HG03196 (cell line): Measurements from ENCODE around the gene CLCN7.

Experiments used
- ATAC-seq: cut with Tn5 transposase; IDR thresholded peaks from one replicate; pipeline ENCODE4 v1.9.1; 2021; ENCODE audit not compliant: unreplicated experiment

CLCN7 gene

DNA sequence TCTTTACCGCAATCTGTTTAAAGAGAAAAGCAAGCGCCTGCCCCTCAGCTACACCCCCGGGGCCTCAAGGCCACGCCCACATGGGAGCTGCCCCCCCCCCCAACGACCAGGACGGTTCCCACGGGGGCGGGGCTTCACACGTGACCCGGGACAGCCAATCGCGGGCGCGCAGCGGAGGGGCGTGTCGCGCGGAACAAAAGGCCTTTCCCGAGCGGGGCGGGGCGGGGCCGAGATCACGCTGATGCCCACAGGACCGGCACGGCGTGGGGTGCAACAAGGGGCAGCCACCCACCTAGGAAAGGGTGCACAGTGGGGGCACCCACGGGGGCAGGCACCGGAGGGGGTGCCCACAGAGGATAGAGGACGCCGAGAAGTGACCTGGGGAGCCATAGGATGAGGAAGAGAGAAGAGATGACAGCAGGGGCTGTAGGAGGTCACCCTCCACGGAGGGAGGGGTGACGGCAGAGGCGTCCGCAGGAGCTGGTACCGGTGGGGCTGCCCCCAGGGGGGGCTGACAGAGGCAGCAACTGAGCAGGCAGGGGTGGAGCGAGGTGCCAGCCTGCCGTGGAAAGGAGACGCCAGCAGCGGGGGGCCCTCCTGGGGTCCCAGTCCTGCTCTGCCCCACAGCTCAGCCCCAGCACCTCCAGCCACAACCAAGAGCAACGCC, 66.5 kb downstream of the CLCN7 start:
- ATAC-seq, result no peak

DNA sequence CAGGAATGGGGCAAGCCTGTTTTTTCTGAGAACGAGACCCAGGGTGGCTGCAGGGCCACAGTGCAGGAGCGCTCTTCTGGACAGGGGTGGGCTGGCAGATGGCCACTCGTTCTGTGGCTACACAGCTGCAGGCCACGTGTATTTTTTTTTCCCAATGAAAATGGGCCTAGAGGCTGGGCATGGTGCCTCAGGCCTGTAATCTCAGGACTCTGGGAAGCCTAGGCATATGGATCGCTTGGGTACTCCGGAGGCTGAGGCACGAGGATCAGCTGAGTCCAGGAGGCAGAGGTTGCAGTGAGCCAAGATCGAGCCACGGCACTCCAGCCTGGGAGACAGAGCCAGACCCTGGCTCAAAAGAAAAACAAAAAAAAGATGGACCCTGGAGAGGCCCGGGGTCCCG, 67.1 kb downstream of the CLCN7 start:
- no peak for ATAC-seq

DNA sequence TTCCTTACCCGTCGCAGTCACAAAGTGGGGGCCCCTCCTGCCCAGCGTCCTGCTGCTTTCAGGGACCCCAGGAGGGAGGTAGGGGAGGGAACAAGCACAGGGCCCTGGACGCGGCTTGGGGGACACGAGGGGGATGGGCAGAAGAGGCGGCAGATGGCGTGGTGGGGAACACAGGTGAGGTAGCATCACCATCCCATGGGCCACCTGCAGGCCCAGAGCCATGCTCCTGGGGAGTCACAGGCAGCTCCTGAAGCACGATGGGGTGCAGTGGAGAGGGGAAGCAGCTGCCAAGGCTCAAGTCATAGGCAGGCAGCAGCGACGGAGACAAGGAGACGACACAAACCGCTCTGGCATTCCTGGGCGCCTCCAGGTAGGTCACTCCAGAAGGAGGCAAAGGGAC, 71.1 kb downstream of the CLCN7 start:
- ATAC-seq, result no peak

DNA sequence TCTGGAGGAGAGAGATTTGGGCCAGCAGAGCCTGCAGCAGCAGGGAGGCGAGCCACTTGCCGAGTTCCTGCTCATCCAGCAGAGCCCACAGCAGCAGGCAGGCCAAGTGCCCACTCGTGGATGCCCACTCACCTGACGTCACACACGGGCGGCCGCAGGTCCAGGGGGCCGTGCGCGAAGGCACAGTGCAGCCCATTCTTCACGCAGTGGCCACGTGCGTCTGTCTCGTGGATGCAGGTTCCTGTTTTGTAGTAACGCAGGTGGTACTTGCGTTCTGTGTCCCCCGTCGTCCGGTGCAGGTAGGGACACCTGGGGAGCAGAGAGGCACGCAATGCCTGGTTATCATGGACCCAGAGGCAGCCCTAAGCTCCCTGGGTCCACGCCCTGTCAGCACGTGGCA, 71.8 kb downstream of the CLCN7 start:
- no peak for ATAC-seq

DNA sequence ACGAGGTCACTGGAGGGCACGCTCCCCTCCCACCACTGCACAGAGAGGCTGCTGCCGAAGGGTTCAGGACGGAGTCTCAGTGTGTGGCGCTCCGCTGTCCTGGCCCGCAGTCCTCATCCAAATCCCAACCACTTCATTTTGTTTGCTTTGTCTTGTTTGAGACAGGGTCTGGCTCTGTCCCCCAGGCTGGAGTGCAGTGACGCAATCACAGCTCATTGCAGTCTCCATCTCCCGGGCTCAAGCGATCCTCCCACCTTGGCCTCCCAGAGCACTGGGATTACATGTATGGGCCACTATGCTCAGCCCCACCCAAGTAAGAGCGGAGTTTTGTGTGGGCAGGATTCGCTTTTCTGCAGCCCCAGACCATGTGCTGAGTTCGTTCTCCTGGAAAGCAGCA, 73.1 kb downstream of the CLCN7 start:
- ATAC-seq, result no peak

DNA sequence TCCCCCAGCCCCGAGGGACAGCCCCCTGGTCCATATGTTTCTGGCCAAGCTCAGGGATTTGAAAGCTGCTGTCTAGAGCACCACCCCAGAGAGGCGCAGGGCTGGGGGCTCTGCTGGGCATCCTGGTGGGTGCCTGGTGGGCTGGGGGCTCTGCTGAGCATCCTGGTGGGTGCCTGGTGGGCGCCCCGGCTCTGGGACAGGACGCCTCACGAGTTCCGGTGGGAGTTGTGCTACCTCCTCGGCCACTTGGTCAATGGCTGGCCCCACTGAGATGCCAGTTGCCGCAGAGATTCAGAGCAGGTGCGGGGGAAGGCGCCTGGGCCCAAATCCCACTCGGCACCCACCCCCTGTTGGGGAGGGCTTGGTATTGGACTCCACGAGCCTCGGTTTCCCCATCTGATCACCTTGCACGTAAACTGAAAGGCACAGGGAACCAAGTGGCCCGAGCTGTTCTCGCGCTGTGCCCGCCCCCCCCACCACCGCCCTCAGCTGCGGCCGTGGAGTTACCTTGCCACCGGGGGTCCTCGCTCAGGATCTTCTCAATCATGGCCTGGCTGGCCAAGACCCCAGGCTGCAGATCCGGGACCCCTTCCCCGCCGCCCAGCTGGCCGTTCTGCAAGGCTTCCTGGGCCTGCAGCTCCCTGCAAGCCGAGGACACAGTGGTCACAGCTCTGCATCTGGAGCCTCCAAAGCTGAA, 73.6 kb downstream of the CLCN7 start:
- no peak for ATAC-seq

DNA sequence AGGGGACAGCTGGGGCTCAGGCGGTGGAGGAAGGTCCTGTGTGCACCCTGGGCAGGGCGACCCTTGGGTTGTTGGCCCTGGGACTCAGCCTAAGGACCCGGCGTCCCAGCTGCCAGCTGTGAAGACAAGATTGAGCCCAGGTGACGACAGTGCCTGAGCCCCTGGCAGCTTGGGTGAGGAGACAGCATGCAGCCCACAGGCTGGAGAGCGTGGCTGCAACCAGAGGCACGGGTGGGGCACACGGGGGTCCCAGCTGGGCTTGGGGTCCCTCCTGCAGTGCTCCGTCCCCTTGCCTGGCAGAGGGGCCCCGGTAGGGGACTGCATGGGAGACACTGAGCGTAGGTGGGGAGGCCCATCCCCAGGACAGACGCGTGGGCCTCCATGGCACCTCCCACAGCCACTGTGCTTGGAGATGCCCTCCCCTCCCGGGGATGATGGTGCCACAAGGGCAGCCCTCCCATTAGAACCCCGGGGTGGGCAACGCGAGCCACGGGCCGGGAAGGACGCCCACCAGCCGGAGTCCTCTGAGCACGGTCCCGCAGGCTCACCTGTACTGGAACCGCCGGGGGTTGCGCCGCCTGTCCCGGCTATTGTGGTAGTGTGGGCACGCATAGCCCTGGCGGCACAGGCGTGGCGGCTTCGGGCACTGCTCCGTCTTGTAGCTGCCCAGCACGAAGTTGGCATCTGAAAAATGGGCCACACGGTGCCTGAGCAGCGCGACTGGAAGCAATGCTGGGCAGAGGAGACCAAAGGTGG, 75.8 kb downstream of the CLCN7 start:
- no peak for ATAC-seq

DNA sequence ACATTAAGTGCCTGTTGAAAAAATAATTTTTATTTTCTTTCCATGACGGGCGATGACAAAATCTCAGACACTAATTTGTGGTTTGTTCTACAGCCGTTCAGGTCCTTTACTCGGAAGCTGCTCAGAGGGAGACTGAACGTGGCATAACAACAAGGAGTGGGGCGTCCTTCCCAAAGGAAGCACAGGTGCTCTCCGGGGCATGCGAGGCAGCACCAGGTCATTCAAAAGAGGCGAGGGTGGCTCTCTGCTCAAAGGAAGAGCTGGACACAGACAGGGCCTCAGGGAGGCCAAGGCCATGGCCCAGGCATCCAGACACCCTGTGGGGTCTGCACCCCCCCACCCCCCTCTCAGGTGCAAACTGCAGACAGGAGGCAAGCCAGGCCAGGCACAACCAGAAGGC, 76.5 kb downstream of the CLCN7 start:
- no peak for ATAC-seq

DNA sequence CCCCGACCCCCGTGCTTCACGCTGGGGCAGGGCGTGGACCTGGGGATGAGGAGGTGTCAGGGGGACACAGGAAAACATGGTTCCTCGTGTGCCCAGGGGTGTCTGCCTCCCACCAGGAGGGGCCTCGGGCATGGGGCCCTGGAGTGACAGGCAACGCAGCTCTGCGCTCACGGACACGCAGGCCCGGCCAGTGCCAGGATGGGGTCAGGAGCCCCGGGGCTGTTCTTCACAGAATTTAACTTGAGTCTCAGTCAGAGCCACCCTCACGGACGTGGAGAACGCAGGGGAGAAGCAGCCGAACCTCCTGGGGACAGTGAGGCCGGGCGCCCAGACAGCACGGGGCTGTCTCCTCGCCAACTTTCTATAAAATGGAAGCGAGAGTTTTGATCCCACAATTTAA, 77.0 kb downstream of the CLCN7 start:
- ATAC-seq, result no peak

DNA sequence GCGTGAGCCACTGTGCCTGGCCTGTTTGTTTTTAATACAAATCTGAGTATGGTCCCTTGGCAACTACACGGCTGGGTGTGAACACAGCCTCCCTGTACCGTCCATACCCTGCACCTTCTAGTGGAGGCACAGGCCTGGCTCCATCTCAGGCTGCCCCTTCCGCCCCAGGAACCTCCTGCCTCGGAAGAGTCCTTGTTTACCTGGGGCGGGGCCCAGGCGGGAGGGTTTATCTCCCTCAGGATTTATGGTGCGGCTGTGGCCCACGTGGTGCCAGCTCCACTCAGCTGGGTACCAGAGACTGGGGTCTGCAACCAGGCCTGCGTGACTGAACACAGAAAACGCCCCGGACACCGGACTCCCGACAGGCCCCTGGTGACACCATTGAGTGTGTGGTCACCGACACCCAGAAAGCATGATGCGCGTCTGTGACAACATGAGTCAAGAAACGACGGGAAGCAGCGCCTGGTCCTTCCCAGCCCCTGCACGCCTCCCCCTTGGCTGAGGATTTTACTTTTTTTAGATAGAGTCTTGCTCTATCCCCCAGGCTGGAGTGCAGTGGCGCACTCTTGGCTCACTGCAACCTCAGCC, 79.3 kb downstream of the CLCN7 start:
- no peak for ATAC-seq
